GM12878 (cell line): ENCODE measurements around the gene TRIM9. TPM values are rescaled to one million over a fixed set of nuclear protein-coding genes. Genes with fewer than 3 reads are reported as not detected.

Experiments
- ATAC-seq: fragments of 200-7000 bp; cut with Tn5 transposase; 3 replicates; pipeline ENCODE4 v1.9.1; 2020; ENCODE audit warnings: mild to moderate bottlenecking, moderate library complexity
- BruUV-seq: library from RNA; stranded (reverse); fragments of 400-500 nt; replicated peaks from 2 replicates; lab custom pipeline; 2021; lab: Mats Ljungman, UMichigan
- CTCF ChIA-PET: fragments of 300-600 bp; sonication (Branson Sonifier 250); formaldehyde crosslinking; extraction: SDS; loops from one replicate; lab custom pipeline; 2021; ENCODE audit warnings: inconsistent platforms; lab: Yijun Ruan, JAX
- POLR2A ChIA-PET: fragments of 350-600 bp; formaldehyde crosslinking; extraction: SDS; loops from one replicate; lab custom pipeline; 2021; ENCODE audit warnings: inconsistent platforms; lab: Charles Lee
- RAD21 ChIA-PET: fragments of 300-600 bp; sonication (Branson Sonifier 250); formaldehyde crosslinking; loops from one replicate; lab custom pipeline; 2023; ENCODE audit warnings: antibody characterized with exemption; ENCODE audit not compliant: unreplicated experiment; lab: Charles Lee
- SMC1A ChIA-PET: fragments of 300-600 bp; sonication (Branson Sonifier 250); formaldehyde crosslinking; loops from one replicate; lab custom pipeline; 2023; ENCODE audit not compliant: unreplicated experiment, uncharacterized antibody; lab: Charles Lee
- DNase-seq: peaks from one replicate; pipeline ENCODE4 v3.0.0-alpha.2; 2011; ENCODE audit warnings: low read depth, low spot score
- FAIRE-seq: peaks from 3 replicates; lab custom pipeline; 2011; peaks lifted over from hg19 to GRCh38; lab: Jason Lieb, UNC
- H2AFZ ChIP-seq: 2 replicates; pipeline ENCODE4 v1.6.0; 2011; ENCODE audit warnings: low read depth, low read length, control low read depth; ENCODE audit not compliant: control insufficient read depth
- H3K27ac ChIP-seq: 2 replicates; pipeline ENCODE4 v1.5.1; 2011; ENCODE audit warnings: control low read depth; ENCODE audit not compliant: control insufficient read depth, insufficient read depth
- H3K27me3 ChIP-seq, 2 experiments: replicated peaks in 1 of 2; 2 replicates each; pipeline versions ENCODE4 v1.6.0 to v1.6.1; 2011; ENCODE audit warnings: low read length in 1 of 2; ENCODE audit not compliant: control insufficient read depth in 2 of 2, insufficient read depth in 2 of 2
- H3K36me3 ChIP-seq, 2 experiments: 2 replicates each; pipeline ENCODE4 v1.5.1; 2011; ENCODE audit warnings: low read length in 1 of 2; ENCODE audit not compliant: control insufficient read depth in 2 of 2, insufficient read depth in 2 of 2
- H3K4me1 ChIP-seq: 2 replicates; pipeline ENCODE4 v1.6.1; 2011; ENCODE audit warnings: mild to moderate bottlenecking, low read length, moderate library complexity, mixed read lengths; ENCODE audit not compliant: control insufficient read depth, insufficient read depth
- H3K4me2 ChIP-seq: 2 replicates; pipeline ENCODE4 v1.6.0; 2011; ENCODE audit warnings: control low read depth; ENCODE audit not compliant: control insufficient read depth, insufficient read depth
- H3K4me3 ChIP-seq: fragments of 200-600 bp; sonication (generic); 2 replicates; pipeline ENCODE4 v1.5.1; 2016
- H3K79me2 ChIP-seq: 2 replicates; pipeline ENCODE4 v1.6.0; 2011; ENCODE audit warnings: low read length; ENCODE audit not compliant: control insufficient read depth, insufficient read depth
- H3K9ac ChIP-seq: 2 replicates; pipeline ENCODE4 v1.8.0; 2011; ENCODE audit warnings: low read length, control low read depth, mixed read lengths; ENCODE audit not compliant: control insufficient read depth, insufficient read depth
- H3K9me3 ChIP-seq: replicated peaks from 3 replicates; pipeline ENCODE4 v1.5.1; 2011; ENCODE audit warnings: mild to moderate bottlenecking, low read length; ENCODE audit not compliant: control insufficient read depth, insufficient read depth
- H4K20me1 ChIP-seq: 2 replicates; pipeline ENCODE4 v1.6.0; 2011; ENCODE audit not compliant: control insufficient read depth, insufficient read depth
- ATF3 ChIP-seq: IDR thresholded peaks from 2 replicates; pipeline ENCODE4 v1.6.1; 2011; ENCODE audit warnings: low read depth, mild to moderate bottlenecking, low read length, moderate library complexity, borderline replicate concordance; ENCODE audit errors: extremely low read depth
- ATF7 ChIP-seq: fragments of 450-650 bp; IDR thresholded peaks from 2 replicates; pipeline ENCODE4 v1.6.1; 2016; ENCODE audit warnings: low read depth, mild to moderate bottlenecking
- CREM ChIP-seq: IDR thresholded peaks from 2 replicates; pipeline ENCODE4 v1.6.1; 2014; ENCODE audit warnings: antibody characterized with exemption, low read depth
- GABPA ChIP-seq: IDR thresholded peaks from 2 replicates; pipeline ENCODE4 v1.6.1; 2014; ENCODE audit warnings: antibody characterized with exemption, low read depth, mild to moderate bottlenecking, inconsistent platforms
- IKZF2 ChIP-seq, 2 experiments: fragments of 450-650 bp; IDR thresholded peaks; 2 replicates each; pipeline ENCODE4 v1.6.1; 2017; ENCODE audit warnings: mild to moderate bottlenecking in 2 of 2, moderate library complexity in 2 of 2
- NFXL1 ChIP-seq: fragments of 450-650 bp; IDR thresholded peaks from 2 replicates; pipeline ENCODE4 v1.6.1; 2017; ENCODE audit warnings: antibody characterized with exemption, mild to moderate bottlenecking, borderline replicate concordance
- NKRF ChIP-seq: fragments of 450-650 bp; conservative IDR thresholded peaks from 2 replicates; pipeline ENCODE4 v1.6.1; 2017; ENCODE audit warnings: mild to moderate bottlenecking, moderate library complexity
- NR2F1 ChIP-seq: fragments of 450-650 bp; conservative IDR thresholded peaks from 2 replicates; pipeline ENCODE4 v1.6.1; 2017; ENCODE audit warnings: mild to moderate bottlenecking
- RBBP5 ChIP-seq: fragments of 200-600 bp; sonication (generic); conservative IDR thresholded peaks from 2 replicates; pipeline ENCODE4 v1.6.1; 2016
- SMAD1 ChIP-seq: fragments of 450-650 bp; IDR thresholded peaks from 2 replicates; pipeline ENCODE4 v1.6.1; 2018; ENCODE audit warnings: mild to moderate bottlenecking, low read depth; ENCODE audit not compliant: partially characterized antibody
- SRF ChIP-seq, 2 experiments: IDR thresholded peaks; 2 replicates each; pipeline ENCODE4 v1.6.1; 2011; ENCODE audit warnings: low read depth in 2 of 2, low read length in 2 of 2, mild to moderate bottlenecking in 1 of 2, moderate library complexity in 1 of 2
- STAT1 ChIP-seq: fragments of 450-650 bp; conservative IDR thresholded peaks from 2 replicates; pipeline ENCODE4 v1.6.1; 2014; ENCODE audit warnings: antibody characterized with exemption, mild to moderate bottlenecking
- USF2 ChIP-seq: IDR thresholded peaks from 2 replicates; pipeline ENCODE4 v1.6.1; 2011; ENCODE audit warnings: low read depth, low read length, improper control_type of control experiment, borderline replicate concordance
- ZBTB33 ChIP-seq: fragments of 450-650 bp; IDR thresholded peaks from 2 replicates; pipeline ENCODE4 v1.6.1; 2017; ENCODE audit warnings: mild to moderate bottlenecking
- ZBTB40 ChIP-seq: fragments of 450-650 bp; IDR thresholded peaks from 2 replicates; pipeline ENCODE4 v1.6.1; 2016; ENCODE audit warnings: mild to moderate bottlenecking, moderate library complexity, borderline replicate concordance
- WGBS: methylation state at CpG from one replicate; pipeline ENCODE4 v1.1.6; 2016; ENCODE audit warnings: low lambda C conversion rate; ENCODE audit not compliant: insufficient replicate concordance, insufficient coverage; ENCODE audit errors: missing lambda C conversion rate; 5-methylcytosine and 5-hydroxymethylcytosine counted together
- in situ Hi-C: fragments of 300-500 bp; cut with MboI; formaldehyde crosslinking; loops from 9 replicates; pipeline ENCODE4 v1.14.3; 2018; ENCODE audit warnings: mixed read lengths
- intact Hi-C: fragments of 100-400 bp; cut with micrococcal nuclease; formaldehyde crosslinking; loops from one replicate; pipeline ENCODE4 v1.14.2; 2022; ENCODE audit not compliant: unreplicated experiment
- polyA plus RNA-seq, 11 experiments: library from polyadenylated mRNA; depleted of rRNA in 4 of 11; unstranded in 6 of 11; stranded (reverse) in 5 of 11; fragments of >200 nt; fragmentation: Nextera tagmentation in 4 of 11; fragmentation: Illumina TruSeq in 1 of 11; extraction: Ambion mirVana in 4 of 11; extraction: Trizol in 1 of 11; gene quantifications; 1 replicate in 1 of 11; 2 replicates in 10 of 11; pipeline versions ENCODE4 v1.2.1 to v1.2.3, GENCODE V29; 2011 to 2016; ENCODE audit warnings: inconsistent platforms in 2 of 11, missing spikeins in 2 of 11, low read depth in 1 of 11
- total RNA-seq, 4 experiments: library from RNA; depleted of rRNA in 3 of 4; stranded (reverse); fragments of >200 nt in 3 of 4; fragmentation: Illumina TruSeq in 1 of 4; extraction: Trizol in 1 of 4; gene quantifications; 2 replicates each; pipeline versions ENCODE4 v1.2.1 to v1.2.3, GENCODE V29; 2013 to 2021

Gene TRIM9
- total and polyA plus RNA-seq, 10 of the 15 experiments (the other 5 are each of a cell fraction or from before 2014, with no cell fraction given) = 0.04 to 0.18 (median 0.11) TPM; not detected in 2

GRCh38 chr14:51074701-51075385 lies 20.1 kb downstream of the TRIM9 start:
- Histone ChIP-seq H3K4me3 (no peak overlapping the region), H3K79me2 (no peaks in the 10 kb centered on the region), H2AFZ (no peak overlapping the region), H3K27ac (no peak overlapping the region), H3K4me2 (no peak overlapping the region), H3K9ac (no peak overlapping the region), H3K36me3 (no peaks in the 10 kb centered on the region), H3K27me3 (no peaks in the 10 kb centered on the region), H4K20me1 (no peaks in the 10 kb centered on the region), H3K4me1 (no peaks in the 10 kb centered on the region), H3K9me3 (no peaks in the 10 kb centered on the region; the same call in 2 of the 3 replicates)
- FAIRE-seq = no peak
- 47% methylated on average over 8 of the region's 8 CpGs for WGBS
- intact Hi-C loops = no loop called here
- RAD21 ChIA-PET = no interaction called here
- POLR2A ChIA-PET = no interaction called here
- CTCF ChIA-PET = no interaction called here
- in situ Hi-C loops = no loop called here
- SMC1A ChIA-PET = interaction anchor here (0.8 kb wide), 1 partner anchor 46 kb away, joined by 3 read pairs; no protein-coding TSS in a partner anchor
- no peak for DNase-seq
- no peak for ATAC-seq
- no TSS peak for BruUV-seq
- TF ChIP-seq ZBTB40 (no peak), ZBTB33 (no peak), ATF3 (no peak), SRF (IDR thresholded peaks at IDR 0.05; ENCODE audit: low read depth in 2 of 2, low read length in 2 of 2) (no peak), STAT1 (no peak), RBBP5 (no peak), USF2 (no peak), SMAD1 (no peak), IKZF2 (IDR thresholded peaks at IDR 0.05) (no peak), GABPA (no peak), NFXL1 (no peak), NR2F1 (no peak), ATF7 (no peak), CREM (no peak), NKRF (no peak)
